Epithelial cell of esophagus (primary cell): ENCODE measurements around the gene SRGAP3.

Source experiments
- DNase-seq: peaks from one replicate; pipeline ENCODE4 v3.0.0; 2010; ENCODE audit warnings: low read depth
- H3K4me3 ChIP-seq: 2 replicates; pipeline ENCODE4 v1.5.1; 2011; ENCODE audit warnings: mild to moderate bottlenecking, low read length, control low read depth
- TF ChIP-seq, protein P1 (sequence below): IDR thresholded peaks from 2 replicates; pipeline ENCODE4 v1.5.1; 2011; ENCODE audit warnings: low read depth, mild to moderate bottlenecking, low read length, control low read depth, inconsistent platforms; ENCODE audit not compliant: insufficient read depth; ENCODE audit errors: missing control alignments

Gene SRGAP3

DNA sequence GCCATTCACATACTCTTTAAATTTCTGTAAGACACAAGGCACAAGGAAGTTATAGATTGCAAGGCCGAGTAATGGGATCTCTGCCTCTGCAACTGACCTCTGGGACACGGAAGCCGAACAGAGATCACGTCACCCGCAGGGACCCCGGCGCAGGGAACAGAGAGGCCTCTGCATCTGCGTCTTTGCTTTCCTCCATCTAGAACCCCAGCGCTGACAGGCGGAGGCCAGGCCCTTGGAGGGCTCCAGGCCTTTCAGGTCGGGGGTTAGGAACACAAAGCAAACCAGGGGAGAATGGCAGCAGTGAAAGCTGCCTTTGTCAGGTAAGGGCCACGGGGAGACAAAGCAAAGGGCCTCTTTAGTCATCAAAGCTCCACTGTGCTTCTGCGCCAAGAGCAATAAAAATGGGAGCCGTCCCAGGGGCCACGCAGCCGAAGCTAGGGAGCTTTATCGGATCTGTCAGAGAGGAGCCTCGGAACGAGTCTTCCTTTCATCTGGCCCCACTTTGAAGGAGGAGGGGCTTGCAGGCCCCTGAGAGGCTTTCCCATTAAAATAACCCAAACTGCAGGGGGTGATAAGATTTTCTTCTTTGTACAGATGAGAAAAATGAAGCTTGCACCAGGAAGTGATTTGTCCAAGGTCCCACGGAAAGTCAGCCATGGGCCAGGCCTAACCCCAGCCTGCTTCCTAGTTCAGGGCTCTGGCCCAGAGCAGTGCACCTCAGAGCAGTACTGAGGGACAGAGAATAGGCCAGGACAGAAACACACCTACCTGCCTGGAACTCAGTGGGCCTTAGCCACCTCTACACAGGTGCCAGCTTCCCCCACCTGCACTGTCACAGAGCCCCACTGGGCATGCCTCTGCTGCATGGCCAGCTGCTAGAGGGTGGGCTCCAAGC, 201.7 kb downstream of the SRGAP3 start:
- DNase-seq = no peak
- TF ChIP-seq, protein P1, sequence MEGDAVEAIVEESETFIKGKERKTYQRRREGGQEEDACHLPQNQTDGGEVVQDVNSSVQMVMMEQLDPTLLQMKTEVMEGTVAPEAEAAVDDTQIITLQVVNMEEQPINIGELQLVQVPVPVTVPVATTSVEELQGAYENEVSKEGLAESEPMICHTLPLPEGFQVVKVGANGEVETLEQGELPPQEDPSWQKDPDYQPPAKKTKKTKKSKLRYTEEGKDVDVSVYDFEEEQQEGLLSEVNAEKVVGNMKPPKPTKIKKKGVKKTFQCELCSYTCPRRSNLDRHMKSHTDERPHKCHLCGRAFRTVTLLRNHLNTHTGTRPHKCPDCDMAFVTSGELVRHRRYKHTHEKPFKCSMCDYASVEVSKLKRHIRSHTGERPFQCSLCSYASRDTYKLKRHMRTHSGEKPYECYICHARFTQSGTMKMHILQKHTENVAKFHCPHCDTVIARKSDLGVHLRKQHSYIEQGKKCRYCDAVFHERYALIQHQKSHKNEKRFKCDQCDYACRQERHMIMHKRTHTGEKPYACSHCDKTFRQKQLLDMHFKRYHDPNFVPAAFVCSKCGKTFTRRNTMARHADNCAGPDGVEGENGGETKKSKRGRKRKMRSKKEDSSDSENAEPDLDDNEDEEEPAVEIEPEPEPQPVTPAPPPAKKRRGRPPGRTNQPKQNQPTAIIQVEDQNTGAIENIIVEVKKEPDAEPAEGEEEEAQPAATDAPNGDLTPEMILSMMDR = no peak
- H3K4me3 ChIP-seq = no peak overlapping the region

DNA sequence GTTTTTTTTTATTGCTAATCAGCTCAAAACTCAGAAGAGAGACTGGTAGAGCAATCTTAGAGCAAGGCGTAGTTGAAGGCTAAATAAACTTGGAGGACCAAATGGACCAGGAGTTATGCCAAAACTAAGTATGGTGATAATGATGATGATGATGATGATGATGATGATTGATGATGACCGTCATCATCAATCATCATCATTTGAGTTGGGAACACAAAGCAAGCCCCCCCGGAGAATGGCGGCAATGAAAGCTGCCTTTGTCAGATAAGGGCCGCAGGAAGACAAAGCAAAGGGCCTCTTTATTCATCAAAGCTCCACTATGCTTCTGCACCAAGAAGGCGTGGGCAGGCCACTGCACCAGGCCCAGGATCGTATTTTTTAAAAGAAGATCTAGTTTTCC, 204.1 kb downstream of the SRGAP3 start:
- H3K4me3 ChIP-seq = no peak overlapping the region

DNA sequence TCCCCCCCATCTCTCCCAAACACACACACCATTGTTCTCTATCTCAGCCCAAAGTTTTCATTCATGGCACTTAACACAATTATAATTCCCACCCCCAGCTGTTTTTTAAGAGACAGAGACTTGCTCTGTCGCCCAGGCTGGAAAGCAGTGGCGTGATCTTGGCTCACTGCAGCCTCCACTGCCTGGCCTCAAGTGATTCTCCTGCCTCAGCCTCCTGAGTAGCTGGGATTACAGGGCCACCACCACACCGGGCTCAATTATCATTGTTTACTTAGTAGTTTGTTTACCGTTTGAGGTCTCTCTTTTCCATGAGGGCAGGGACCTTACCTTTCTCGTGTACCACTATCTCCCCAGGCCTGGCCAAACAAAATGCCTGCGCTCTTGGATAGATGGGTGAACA, 206.4 kb downstream of the SRGAP3 start:
- TF ChIP-seq, protein P1 = no peak
- DNase-seq = no peak
- H3K4me3 ChIP-seq = no peak overlapping the region

More for the DNA sequence above, 204.1 kb downstream of the SRGAP3 start:
- no peak for DNase-seq
- TF ChIP-seq, protein P1 = no peak

- DNase-seq = no peak
- no peak overlapping the region for H3K4me3 ChIP-seq
- TF ChIP-seq, protein P1 = no peak
Observed at GRCh38 chr3:9041626-9042025, 207.8 kb downstream of the SRGAP3 start.

GRCh38 chr3:9040996-9041395, 208.4 kb downstream of the SRGAP3 start:
- TF ChIP-seq, protein P1 = no peak
- H3K4me3 ChIP-seq = no peak overlapping the region
- no peak for DNase-seq

DNA sequence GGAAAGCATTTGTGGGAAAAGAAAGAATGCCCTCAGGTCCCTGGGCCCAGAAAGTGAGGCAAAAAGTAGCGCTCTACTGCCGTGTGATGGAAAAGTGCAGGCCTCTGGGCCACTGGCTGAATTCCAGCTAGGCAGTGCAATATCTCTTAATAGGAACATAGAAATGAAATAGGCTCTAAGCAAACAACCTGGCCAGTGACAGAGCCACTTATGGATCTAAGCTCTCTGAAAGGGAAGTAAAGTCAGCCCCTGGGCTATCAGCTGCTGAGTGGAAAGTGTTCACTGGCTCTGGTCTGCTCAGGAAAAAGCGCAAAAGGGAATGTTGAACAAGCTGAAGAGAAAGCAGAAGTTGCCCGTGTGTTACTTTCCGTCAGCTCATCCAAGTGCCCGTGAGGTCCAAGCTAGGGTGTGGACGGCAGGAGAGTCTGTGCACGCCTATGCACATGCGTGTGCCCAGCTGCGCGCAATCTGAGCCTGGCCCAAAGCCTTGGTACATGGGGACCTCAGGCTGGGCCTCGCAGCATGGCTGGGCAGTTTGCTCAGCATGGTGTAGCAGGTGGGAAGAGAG, 212.2 kb downstream of the SRGAP3 start:
- TF ChIP-seq, protein P1 = no peak
- DNase-seq = no peak
- H3K4me3 ChIP-seq = no peak overlapping the region
